Heart left ventricle (tissue), 16 donors: ENCODE results near the gene KDF1. TPM values are rescaled to one million over a fixed set of nuclear protein-coding genes. Genes with fewer than 3 reads are reported as not detected.

Experiments used
- ATAC-seq, 4 donors: fragments of 200-7000 bp; cut with Tn5 transposase; one replicate each; pipeline ENCODE4 v1.9.1; 2020 to 2022; ENCODE audit warnings: moderate library complexity in 4 of 4, mild to moderate bottlenecking in 3 of 4, moderate number of reproducible peaks in 1 of 4
- DNase-seq, 5 donors: peaks; one replicate each; pipeline ENCODE4 v3.0.0-alpha.2; 2020
- H3K27ac ChIP-seq, 12 donors: fragments of 200-600 bp; sonication (generic) in 4 of 12; one replicate each; pipeline versions ENCODE4 v1.5.0 to v1.8.0; 2016 to 2022; ENCODE audit warnings: mild to moderate bottlenecking in 2 of 12
- H3K27me3 ChIP-seq, 9 donors: fragments of 200-600 bp; sonication (generic) in 2 of 9; one replicate each; pipeline versions ENCODE4 v1.5.1 to v1.8.0; 2016 to 2022; ENCODE audit warnings: mild to moderate bottlenecking in 3 of 9
- H3K36me3 ChIP-seq, 9 donors: fragments of 200-600 bp; sonication (generic) in 2 of 9; one replicate each; pipeline versions ENCODE4 v1.5.0 to v1.8.0; 2018 to 2022; ENCODE audit warnings: mild to moderate bottlenecking in 2 of 9
- H3K4me1 ChIP-seq, 12 donors: fragments of 200-600 bp; sonication (generic) in 4 of 12; one replicate each; pipeline versions ENCODE4 v1.5.0 to v1.8.0; 2016 to 2022; ENCODE audit warnings: mild to moderate bottlenecking in 3 of 12
- H3K4me3 ChIP-seq, 12 donors: fragments of 200-600 bp; sonication (generic) in 4 of 12; one replicate each; pipeline versions ENCODE4 v1.5.0 to v1.8.0; 2017 to 2022; ENCODE audit warnings: mild to moderate bottlenecking in 9 of 12, moderate library complexity in 4 of 12
- H3K9me3 ChIP-seq, 12 donors: fragments of 200-600 bp; sonication (generic) in 4 of 12; one replicate each; pipeline versions ENCODE4 v1.5.0 to v1.8.0; 2016 to 2022; ENCODE audit warnings: mild to moderate bottlenecking in 1 of 12
- CTCF ChIP-seq, 12 donors: fragments of 200-600 bp; sonication (generic) in 4 of 12; IDR thresholded peaks; one replicate each; pipeline versions ENCODE4 v1.5.0 to v1.8.0; 2018 to 2022; ENCODE audit warnings: antibody characterized with exemption in 12 of 12, mild to moderate bottlenecking in 5 of 12
- POLR2A ChIP-seq, 2 donors: fragments of 450-650 bp; IDR thresholded peaks; one replicate each; pipeline ENCODE4 v1.6.1; 2017; ENCODE audit warnings: antibody characterized with exemption in 2 of 2, mild to moderate bottlenecking in 2 of 2, moderate library complexity in 2 of 2
- WGBS, 4 donors: extraction: QIAGEN DNeasy Blood & Tissue Kit in 2 of 4; methylation state at CpG; one replicate each; pipeline versions ENCODE4 v1.1.5 to v1.1.7; 2013 to 2018; 5-methylcytosine and 5-hydroxymethylcytosine counted together
- intact Hi-C, 10 donors: fragments of 100-400 bp; cut with DNase I; formaldehyde crosslinking; loops; one replicate each; pipeline versions ENCODE4 v1.11.1 to v1.14.2; 2022
- polyA plus RNA-seq, 2 donors: library from polyadenylated mRNA; stranded (reverse); fragments of 200-250 nt; gene quantifications; one replicate each; pipeline ENCODE4 v1.2.3, GENCODE V29; 2013
- total RNA-seq, 9 donors: library from RNA; depleted of rRNA in 2 of 9; stranded (reverse); fragments of >200 nt in 2 of 9; fragmentation: NEBNext Ultra II Directional in 3 of 9; extraction: Animal tissue kit (Norgen Biotek cat#: 25700) in 3 of 9; gene quantifications; one replicate each; pipeline versions ENCODE4 v1.1.0 to v1.2.4, GENCODE V29; 2016 to 2023
- donor health status: ischemic (EF 13 %, LVEDD 7.1; RV severe dilation, severe dysfunction).
- donor health status: healthy with polysubstance abuse.
- donor health status: DM: no; HTN: yes; CAD: no.
- donor health status: DM: no; HTN: no; CAD: no.
- donor health status: ischemic (EF 25% LVEDD 6.9; RV normal size, moderate dysfunction).
- donor health status: ischemic (EF 25% LVEDD 5.7; RV mildly dilated, moderate dysfunction).
- donor health status: healthy.
- donor health status: DM: yes; HTN: yes; CAD: no.
- donor health status: ischemic (EF 35%, LVEDD 5.7; RV mildly dilated, moderate dysfunction).
- donor health status: nonischemic (EF 11% LVEDD 7.7; RV severe dilation, severe dysfunction).
- donor health status: DM: yes; HTN: yes; CAD: no.
- donor health status: PGD.
- donor health status: ischemic (EF 29% LVEDD 5.4; RV normal size, mild dysfunction).
- donor health status: nonischemic (EF 23%, LVEDD 6.1; RV moderate dilation, normal function).

The KDF1 gene
- total and polyA plus RNA-seq, 11 donors = 0.03 to 0.45 (median 0.12) TPM; not detected in 8

DNA sequence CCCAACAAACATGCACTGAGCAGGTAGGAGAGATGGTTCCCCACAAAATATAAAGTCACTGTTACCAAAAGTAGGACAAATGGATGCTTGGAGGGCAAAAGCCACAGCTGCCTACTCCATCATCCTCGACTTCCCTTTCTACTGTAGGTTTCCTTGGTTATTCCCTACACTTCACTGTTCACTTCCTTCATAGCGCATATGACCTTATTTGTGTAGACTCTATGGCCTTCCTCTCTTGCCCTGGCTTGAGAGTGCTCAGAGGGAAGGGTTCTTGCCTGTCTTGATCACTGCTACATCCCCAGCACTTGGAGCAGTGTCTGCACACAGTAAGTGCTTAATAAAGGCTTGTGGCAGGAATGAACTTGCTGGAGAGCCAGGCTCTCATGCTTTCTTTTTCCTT is 18.6 kb upstream of the KDF1 start:
- intact Hi-C loops = no loop called here
- WGBS, 4 donors = 49 to 74% (median 60%) methylated on average over 2 of the region's 2 CpGs
- ATAC-seq = no peak
- Histone ChIP-seq H3K27ac (no peak overlapping the region), H3K36me3 (no peaks in the 10 kb centered on the region), H3K27me3 (peaks cover 0 to 13% (median 0%) of the 10 kb centered on the region in 9 donors), H3K4me3 (no peak overlapping the region), H3K4me1 (no peaks in the 10 kb centered on the region), H3K9me3 (no peaks in the 10 kb centered on the region)
- no peak for DNase-seq
- TF ChIP-seq POLR2A (IDR thresholded peaks at IDR 0.05) = no peak
- TF ChIP-seq CTCF (IDR thresholded peaks at IDR 0.05) = no peak

DNA sequence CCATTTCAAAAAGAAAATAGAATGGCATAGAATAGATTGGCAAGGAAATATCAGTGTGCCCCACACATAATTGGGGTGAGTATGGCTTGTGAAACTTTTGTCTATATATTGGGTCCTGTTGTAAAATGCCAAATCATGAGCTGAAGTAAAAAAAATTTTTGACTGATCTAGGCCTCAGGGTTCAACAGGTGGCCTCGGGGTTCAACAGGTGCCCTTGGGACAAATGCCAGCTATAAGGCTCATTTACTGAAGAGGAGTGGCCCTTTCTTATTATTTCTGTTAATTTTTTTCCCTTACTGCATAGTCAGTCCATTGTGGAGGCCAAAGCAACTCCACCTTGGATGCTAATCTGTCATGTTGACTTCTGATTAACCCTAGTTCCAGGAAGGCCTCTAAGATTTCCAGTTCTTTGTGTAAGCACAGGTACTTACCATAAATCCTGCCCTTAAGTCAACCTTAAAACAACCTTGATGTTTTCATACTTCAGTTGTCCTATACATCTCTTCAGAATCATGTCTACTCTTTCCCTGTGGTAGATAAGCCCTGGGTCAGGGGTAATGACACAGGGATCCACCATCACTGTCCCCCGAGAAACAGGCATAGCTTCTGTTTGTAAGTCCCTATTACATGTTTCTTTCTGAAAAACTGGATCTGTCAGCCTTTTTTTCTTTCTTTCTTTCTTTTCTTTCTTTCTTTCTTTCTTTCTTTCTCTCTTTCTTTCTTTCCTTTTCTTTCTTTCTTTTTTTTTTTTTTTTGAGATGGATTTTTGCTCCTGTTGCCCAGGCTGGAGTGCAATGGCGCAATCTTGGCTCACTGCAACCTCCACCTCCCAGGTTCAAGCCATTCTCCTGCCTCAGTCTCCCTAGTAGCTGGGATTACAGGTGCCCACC is 16.6 kb upstream of the KDF1 start:
- Histone ChIP-seq H3K36me3 (no peaks in the 10 kb centered on the region), H3K27ac (no peak overlapping the region), H3K27me3 (peaks cover 0 to 4% (median 0%) of the 10 kb centered on the region in 9 donors), H3K9me3 (no peaks in the 10 kb centered on the region), H3K4me1 (no peaks in the 10 kb centered on the region), H3K4me3 (no peak overlapping the region)
- peak in 1 of 5 donors; percentile 1 for DNase-seq
- no peak for ATAC-seq
- TF ChIP-seq CTCF (IDR thresholded peaks at IDR 0.05) (no peak), POLR2A (IDR thresholded peaks at IDR 0.05) (no peak)
- intact Hi-C loops = no loop called here
- 88 to 93% (median 90%) methylated on average over 3 of the region's 3 CpGs for WGBS, 4 donors

- intact Hi-C loops = no loop called here
- DNase-seq = peak in 1 of 5 donors; percentile 14
- WGBS, 4 donors = 87 to 93% (median 90%) methylated on average over 4 of the region's 4 CpGs
Observed at GRCh38 chr1:26972821-26973220, 12.6 kb upstream of the KDF1 start.

More at GRCh38 chr1:26972821-26973220, 12.6 kb upstream of the KDF1 start:
- H3K36me3 ChIP-seq = no peaks in the 10 kb centered on the region
- TF ChIP-seq CTCF (IDR thresholded peaks at IDR 0.05) = no peak
- no peak for TF ChIP-seq POLR2A (IDR thresholded peaks at IDR 0.05)
- H3K4me3 ChIP-seq = no peak overlapping the region
- ATAC-seq = no peak
- H3K9me3 ChIP-seq = no peaks in the 10 kb centered on the region
- H3K27ac ChIP-seq = no peak overlapping the region
- H3K27me3 ChIP-seq = peaks cover 0 to 4% (median 0%) of the 10 kb centered on the region in 9 donors
- H3K4me1 ChIP-seq = no peaks in the 10 kb centered on the region
